Activated T-cell treated with anti-CD3 and anti-CD28 coated beads, Interleukin-2, amount 50 U/mL, for 4 hours (primary cell): Measurements from ENCODE around the gene KPTN. TPM values are rescaled to one million over a fixed set of nuclear protein-coding genes. Genes with fewer than 3 reads are reported as not detected.
A peak's percentile ranks its signal among the peaks of the same experiment; 100 is the strongest.

Experiments used
- ATAC-seq, 2 donors: fragments of 200-7000 bp; cut with Tn5 transposase; one replicate each; pipeline ENCODE4 v1.10.0; 2021
- DNase-seq: peaks from one replicate; pipeline ENCODE4 v3.0.0-alpha.2; 2020
- H3K27me3 Mint-ChIP-seq: one replicate; pipeline ENCODE4 v1.8.0; 2021; ENCODE audit warnings: low read depth, mixed read lengths
- H3K36me3 Mint-ChIP-seq: one replicate; pipeline ENCODE4 v1.8.0; 2022; ENCODE audit warnings: mixed read lengths; ENCODE audit not compliant: insufficient read depth
- H3K4me1 Mint-ChIP-seq: one replicate; pipeline ENCODE4 v1.8.0; 2021; ENCODE audit warnings: low read depth, mixed read lengths
- H3K4me3 Mint-ChIP-seq: one replicate; pipeline ENCODE4 v1.8.0; 2021; ENCODE audit warnings: mild to moderate bottlenecking, moderate library complexity, mixed read lengths
- H3K9me3 Mint-ChIP-seq: one replicate; pipeline ENCODE4 v1.8.0; 2021; ENCODE audit warnings: mixed read lengths
- total RNA-seq, 3 donors: library from RNA; stranded (reverse); gene quantifications; one replicate each; pipeline ENCODE4 v1.2.1, GENCODE V29; 2021

The KPTN gene
- total RNA-seq, 3 donors from 2014 or later, result 12.3 to 17.4 (median 14.9) TPM

DNA sequence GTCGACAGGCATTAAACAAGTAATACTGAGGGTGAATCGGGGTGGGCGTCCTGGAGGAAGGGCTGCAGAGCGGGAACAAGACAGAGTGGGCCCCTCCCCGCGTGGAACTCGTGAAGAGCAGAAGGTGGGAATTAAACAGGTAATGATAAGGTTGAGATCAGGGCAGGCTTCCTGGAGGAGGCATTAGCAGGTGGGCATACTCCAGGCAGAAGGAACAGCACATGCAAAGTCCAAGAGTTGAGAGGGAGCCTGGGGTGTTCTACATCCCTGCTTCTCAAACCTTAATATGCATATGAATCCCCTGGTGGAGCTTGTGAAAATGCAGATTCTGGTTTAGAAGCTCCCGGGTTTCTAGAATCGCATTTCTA, 35.7 kb downstream of the KPTN start:
- H3K36me3 Mint-ChIP-seq, result no peaks in the 10 kb centered on the region
- peak overlapping the region; percentile 38 for H3K4me3 Mint-ChIP-seq
- DNase-seq (no peak), ATAC-seq (no peak)
- H3K4me1 Mint-ChIP-seq, result peaks cover 42% of the 10 kb centered on the region
- H3K9me3 Mint-ChIP-seq, result no peaks in the 10 kb centered on the region
- H3K27me3 Mint-ChIP-seq, result peaks cover 48% of the 10 kb centered on the region

DNA sequence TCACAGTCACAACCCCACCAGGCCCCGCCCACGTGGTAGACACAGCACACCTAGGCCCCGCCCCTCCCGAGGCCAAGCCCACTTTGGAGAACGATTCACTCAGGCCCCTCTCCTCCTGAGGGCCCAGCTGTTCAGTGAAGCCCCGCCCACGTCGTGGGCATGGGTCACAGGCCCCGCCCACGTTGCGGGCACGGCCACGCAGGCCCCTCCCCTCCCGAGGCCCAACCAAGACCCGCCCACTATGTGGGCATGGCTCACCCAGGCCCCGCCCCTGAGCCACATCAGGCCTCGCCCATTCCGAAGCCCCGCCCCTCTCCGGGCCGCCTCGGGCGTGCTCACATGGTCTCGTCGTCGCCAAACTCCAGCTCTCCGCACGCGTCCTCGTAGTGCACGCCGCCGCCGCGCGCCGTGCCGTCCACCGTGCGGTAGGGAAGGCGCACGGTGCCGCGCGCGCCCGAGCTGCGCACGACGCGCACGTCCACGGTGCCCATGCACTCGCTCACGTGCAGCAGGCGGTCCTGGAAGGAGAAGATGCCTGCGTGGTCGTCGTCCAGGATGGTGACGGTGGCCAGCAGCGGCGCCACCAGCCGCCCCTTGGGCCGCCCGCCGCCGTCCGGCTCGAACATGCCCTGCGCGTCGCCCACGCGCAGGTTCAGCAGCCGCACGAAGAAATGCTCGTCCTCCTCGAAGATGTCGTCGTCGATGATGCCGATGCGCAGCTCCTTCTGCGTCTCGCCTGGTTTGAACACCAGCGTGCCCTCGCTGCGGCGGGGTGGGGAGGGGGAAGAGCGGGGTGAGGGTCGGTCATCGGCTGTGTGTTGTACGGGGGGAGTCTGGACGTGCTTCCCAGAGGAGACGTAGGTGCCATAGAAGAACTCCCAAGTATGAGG, 36.3 kb downstream of the KPTN start:
- H3K27me3 Mint-ChIP-seq, result peaks cover 54% of the 10 kb centered on the region
- no peak overlapping the region for H3K4me3 Mint-ChIP-seq
- no peaks in the 10 kb centered on the region for H3K36me3 Mint-ChIP-seq
- peak; percentile 71 to 82 for ATAC-seq
- H3K4me1 Mint-ChIP-seq, result peaks cover 47% of the 10 kb centered on the region
- H3K9me3 Mint-ChIP-seq, result no peaks in the 10 kb centered on the region
- DNase-seq, result peak; percentile 39

DNA sequence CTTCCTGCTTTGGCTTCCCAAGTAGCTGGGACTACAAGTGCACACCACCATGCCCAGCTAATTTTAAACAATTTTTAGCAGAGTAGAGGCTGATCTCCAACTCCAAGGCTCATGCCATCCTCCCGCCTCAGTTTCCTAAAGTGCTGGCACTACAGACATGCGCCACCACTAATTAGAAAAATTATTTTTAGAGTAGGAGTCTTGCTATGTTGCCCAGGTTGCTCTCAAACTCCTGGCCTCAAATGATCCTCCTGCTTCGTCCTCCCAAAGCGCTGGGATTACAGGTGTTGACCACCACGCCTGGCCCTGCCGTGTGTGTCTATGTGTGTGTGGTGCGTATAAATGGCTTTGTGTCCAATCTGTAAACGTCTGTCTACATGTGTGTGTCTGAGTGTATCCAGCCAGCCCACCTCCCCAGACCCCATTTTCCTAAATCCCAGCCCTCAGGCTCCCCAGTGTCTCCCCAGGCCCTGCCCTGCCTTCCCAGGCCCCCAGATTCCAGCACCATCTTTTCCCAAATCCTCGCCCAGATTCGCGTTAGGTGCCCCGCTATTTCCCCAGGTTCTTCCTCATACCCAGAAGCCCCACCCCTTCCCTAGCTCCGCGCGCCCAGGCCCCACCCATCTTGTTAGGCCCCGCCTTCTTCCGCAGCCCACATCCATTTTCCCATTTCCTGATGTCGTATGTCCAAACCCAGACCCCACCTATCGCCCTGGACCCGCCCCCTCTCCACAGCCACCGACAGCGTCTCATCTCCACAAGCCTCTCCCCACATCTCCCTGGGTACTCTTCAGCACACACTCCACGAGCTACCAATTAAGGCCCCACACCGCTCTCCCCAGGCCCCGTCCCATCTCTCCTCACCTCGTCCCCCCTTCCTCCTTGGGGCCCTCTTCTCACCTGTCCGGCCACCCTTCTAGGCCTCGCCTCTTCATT, 37.2 kb downstream of the KPTN start:
- Mint-ChIP-seq H3K4me1 (peaks cover 49% of the 10 kb centered on the region), H3K9me3 (no peaks in the 10 kb centered on the region), H3K4me3 (peak overlapping the region; percentile 65), H3K36me3 (no peaks in the 10 kb centered on the region), H3K27me3 (peaks cover 61% of the 10 kb centered on the region)
- DNase-seq, result no peak
- peak in 1 of 2 donors; percentile 8 for ATAC-seq

DNA sequence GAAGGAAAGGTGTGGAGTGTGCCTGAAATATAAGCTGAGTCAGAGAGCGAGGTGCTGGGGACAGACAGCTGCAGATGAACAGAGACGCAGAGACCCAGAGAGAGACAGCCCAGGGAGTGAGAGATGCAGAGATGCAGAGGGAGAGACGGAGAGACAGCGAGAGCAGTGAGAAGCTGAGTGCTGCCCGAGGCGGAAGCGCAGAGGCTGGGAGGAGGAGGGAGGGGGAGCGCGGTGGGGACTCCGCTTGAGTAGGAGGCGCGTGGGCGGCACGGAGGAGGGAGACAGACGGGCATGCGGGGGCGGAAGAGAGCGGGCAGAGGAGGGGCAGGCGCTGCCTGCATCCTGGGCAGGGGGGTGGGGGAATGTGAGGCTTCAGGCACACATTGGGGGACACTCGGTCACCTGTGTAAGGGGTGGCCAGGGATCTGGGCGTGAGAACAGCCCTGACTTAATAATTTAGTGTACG, 38.0 kb downstream of the KPTN start:
- peak in 1 of 2 donors; percentile 14 for ATAC-seq
- H3K4me3 Mint-ChIP-seq, result peak overlapping the region; percentile 65
- H3K4me1 Mint-ChIP-seq, result peaks cover 49% of the 10 kb centered on the region
- H3K36me3 Mint-ChIP-seq, result no peaks in the 10 kb centered on the region
- peak; percentile 83 for DNase-seq
- H3K27me3 Mint-ChIP-seq, result peaks cover 67% of the 10 kb centered on the region
- H3K9me3 Mint-ChIP-seq, result no peaks in the 10 kb centered on the region

DNA sequence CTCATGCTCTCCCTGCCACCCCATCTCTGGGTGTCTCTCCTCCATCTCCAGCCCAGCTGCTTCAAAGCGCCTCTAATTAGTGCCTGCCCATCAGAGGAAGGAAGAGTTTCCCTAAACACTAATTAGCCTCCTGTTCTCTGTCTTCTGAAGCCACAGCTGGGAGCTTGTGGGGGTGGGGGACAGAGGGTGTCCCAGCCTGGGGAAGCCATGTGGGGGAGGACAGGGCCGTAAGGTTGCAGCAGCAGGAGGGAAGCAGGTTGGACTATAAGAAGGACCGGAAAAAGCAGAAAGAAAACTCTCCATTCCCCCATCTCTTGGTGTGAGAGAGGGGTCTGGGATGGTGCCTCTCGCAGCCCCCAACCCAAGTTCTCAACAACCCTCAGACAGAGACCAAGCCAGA, 38.5 kb downstream of the KPTN start:
- DNase-seq (no peak), ATAC-seq (no peak)
- H3K4me3 Mint-ChIP-seq, result peak overlapping the region; percentile 65
- peaks cover 71% of the 10 kb centered on the region for H3K27me3 Mint-ChIP-seq
- no peaks in the 10 kb centered on the region for H3K36me3 Mint-ChIP-seq
- H3K4me1 Mint-ChIP-seq, result peaks cover 49% of the 10 kb centered on the region
- no peaks in the 10 kb centered on the region for H3K9me3 Mint-ChIP-seq

DNA sequence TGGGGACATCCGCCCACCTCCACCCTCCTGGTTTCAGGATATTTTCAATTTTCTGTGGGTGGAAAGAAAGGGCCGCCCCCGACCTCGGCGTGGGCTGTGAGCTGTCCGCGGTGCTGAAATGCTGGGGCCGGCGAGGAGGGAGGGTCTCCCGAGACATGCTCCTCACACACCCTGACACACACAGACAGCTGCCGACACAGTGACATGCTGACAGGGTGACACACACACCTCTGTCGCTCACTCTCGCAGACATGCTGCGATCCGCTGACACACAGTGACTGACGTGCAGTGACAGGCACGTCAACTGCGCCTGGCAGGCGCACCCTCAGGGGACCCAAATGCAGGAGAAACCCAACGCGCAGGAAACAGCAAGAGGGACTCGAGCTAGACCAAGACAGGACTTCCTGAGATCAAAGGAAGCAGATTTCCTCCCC, 39.6 kb downstream of the KPTN start:
- peaks cover 49% of the 10 kb centered on the region for H3K4me1 Mint-ChIP-seq
- DNase-seq (peak; percentile 32), ATAC-seq (peak; percentile 36 to 47)
- H3K27me3 Mint-ChIP-seq, result peaks cover 73% of the 10 kb centered on the region
- H3K4me3 Mint-ChIP-seq, result peak overlapping the region; percentile 48
- no peaks in the 10 kb centered on the region for H3K36me3 Mint-ChIP-seq
- no peaks in the 10 kb centered on the region for H3K9me3 Mint-ChIP-seq

DNA sequence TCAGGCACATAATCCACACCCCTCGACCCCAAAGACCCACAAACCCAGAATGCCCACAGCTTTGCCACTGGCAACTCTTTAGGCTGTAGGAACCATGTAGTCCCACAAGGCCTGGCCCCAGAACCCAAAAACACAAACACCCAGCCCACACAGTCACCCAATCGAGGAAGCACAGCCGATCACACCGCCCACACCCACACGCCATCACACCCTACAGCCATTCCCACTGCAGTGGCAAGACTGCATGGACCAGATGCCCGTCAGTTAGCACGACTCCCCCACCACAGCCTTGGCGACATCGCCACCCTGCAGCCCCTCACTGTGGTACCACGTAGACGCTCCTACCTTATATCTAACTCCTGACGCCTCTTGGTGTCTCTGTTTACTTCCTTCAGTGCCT, 40.7 kb downstream of the KPTN start:
- Mint-ChIP-seq H3K36me3 (no peaks in the 10 kb centered on the region), H3K9me3 (no peaks in the 10 kb centered on the region), H3K27me3 (peaks cover 70% of the 10 kb centered on the region), H3K4me1 (peaks cover 52% of the 10 kb centered on the region), H3K4me3 (no peak overlapping the region)
- ATAC-seq, result no peak
- no peak for DNase-seq

DNA sequence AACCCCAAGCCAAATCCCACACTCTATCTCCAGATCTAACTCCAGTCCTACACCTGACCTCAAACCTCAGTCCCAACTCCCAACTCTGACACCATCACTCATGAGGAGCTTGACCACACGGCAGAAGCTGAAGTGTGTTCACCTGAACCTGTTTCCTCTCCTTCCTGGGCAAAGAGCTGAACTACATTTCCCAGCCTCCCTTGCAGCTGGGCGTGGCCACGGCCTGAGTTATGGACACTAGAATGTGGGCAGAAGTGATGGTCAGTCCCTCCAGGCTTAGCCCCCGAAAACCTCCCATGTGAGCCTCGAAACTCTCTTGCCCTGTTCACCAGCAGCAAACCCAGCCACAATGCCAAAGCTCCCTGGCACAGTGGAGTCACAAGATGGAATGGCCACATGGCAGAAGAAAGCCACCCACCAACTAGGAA, 45.2 kb downstream of the KPTN start:
- H3K27me3 Mint-ChIP-seq, result peaks cover 66% of the 10 kb centered on the region
- H3K4me1 Mint-ChIP-seq, result peaks cover 29% of the 10 kb centered on the region
- H3K4me3 Mint-ChIP-seq, result no peak overlapping the region

DNA sequence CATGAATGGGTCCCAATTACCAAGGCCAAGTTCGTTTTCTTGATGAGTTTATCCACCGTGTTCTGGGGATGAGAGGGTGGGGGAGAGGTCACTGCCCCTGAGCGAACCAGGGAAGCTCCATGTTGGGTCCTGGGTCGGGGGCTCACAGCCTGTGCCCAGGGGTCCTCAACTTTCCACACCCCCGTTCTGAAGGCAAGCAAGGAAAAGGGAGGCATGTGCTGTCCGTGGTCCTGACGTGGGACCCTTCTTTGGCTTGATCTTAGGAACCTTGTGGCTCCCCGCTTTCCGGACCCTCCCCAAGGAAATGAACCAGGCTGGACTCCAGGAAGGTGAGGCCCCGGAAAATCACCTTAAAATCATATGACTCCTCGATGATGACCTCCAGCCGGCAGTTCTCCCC, 46.5 kb downstream of the KPTN start:
- peaks cover 19% of the 10 kb centered on the region for H3K4me1 Mint-ChIP-seq
- H3K27me3 Mint-ChIP-seq, result peaks cover 53% of the 10 kb centered on the region
- ATAC-seq (no peak), DNase-seq (no peak)
- no peaks in the 10 kb centered on the region for H3K9me3 Mint-ChIP-seq
- no peak overlapping the region for H3K4me3 Mint-ChIP-seq
- no peaks in the 10 kb centered on the region for H3K36me3 Mint-ChIP-seq

More for the DNA sequence above, 45.2 kb downstream of the KPTN start:
- DNase-seq (no peak), ATAC-seq (no peak)
- Mint-ChIP-seq H3K36me3 (no peaks in the 10 kb centered on the region), H3K9me3 (no peaks in the 10 kb centered on the region)

DNA sequence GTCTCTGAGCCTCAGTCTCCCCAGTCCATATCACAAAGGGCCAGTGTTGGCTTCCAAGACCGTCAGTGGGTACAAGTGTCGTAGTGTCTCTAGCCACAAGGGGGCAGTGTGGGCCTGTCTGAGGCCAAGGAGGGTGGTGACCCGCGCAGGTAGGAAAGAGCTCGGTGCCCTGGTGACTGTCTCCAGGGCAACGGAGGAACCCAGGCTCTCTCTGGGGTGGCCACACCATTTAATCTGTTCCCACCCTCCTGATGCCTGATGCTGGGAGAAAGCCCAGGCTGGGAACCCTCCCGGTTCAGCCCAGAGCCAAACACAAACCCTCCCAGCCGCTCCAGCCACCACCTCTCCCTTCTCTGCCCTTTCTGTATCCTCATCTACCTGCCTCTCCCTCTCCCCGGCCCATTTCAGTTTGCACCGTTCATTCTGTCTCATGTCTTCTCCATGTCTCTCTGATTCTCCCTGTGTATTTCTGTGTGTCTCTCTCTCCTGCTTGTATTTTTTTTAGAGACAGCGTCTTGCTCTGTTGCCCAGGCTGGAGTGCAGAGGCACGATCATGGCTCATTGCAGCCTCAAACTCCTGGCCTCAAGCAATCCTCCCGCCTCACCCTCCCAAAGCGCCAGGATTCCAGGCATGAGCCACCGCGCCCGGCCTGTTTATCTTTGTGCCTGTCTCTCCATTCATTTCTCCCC, 47.2 kb downstream of the KPTN start:
- ATAC-seq, result peak; percentile 93 to 94
- H3K4me3 Mint-ChIP-seq, result no peak overlapping the region

DNA sequence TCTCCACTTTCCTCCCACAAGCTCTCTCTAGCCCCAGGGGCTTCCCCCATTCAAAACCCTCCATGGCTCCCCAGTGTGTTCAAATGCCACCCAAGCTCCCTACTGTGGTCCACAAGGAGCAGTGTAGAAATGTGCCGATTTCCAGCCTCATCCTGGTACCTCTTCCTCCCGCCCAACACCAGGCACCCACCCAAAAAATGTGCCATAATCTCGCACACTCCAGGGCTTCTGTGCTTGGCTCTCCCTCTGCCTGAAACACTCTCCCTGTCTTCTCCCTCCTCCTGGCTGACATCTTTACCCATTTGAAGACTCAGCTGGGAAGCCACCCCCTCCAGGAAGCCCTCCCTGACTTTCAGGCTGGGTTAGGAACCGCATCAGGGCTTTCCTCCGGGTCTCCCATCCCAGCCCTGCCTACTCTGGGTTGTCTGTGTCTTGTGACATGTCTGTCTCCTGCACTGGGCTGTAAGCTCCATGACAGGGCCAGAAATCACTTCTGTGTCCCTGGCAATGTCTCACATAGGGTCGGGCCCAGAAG, 48.1 kb downstream of the KPTN start:
- peaks cover 55% of the 10 kb centered on the region for H3K27me3 Mint-ChIP-seq
- H3K36me3 Mint-ChIP-seq, result no peaks in the 10 kb centered on the region
- DNase-seq (no peak), ATAC-seq (no peak)
- no peaks in the 10 kb centered on the region for H3K9me3 Mint-ChIP-seq
- H3K4me3 Mint-ChIP-seq, result peak overlapping the region; percentile 8
- H3K4me1 Mint-ChIP-seq, result peaks cover 17% of the 10 kb centered on the region

More for the DNA sequence above, 47.2 kb downstream of the KPTN start:
- H3K36me3 Mint-ChIP-seq, result no peaks in the 10 kb centered on the region
- H3K27me3 Mint-ChIP-seq, result peaks cover 52% of the 10 kb centered on the region
- H3K4me1 Mint-ChIP-seq, result peaks cover 17% of the 10 kb centered on the region
- peak; percentile 89 for DNase-seq
- no peaks in the 10 kb centered on the region for H3K9me3 Mint-ChIP-seq

DNA sequence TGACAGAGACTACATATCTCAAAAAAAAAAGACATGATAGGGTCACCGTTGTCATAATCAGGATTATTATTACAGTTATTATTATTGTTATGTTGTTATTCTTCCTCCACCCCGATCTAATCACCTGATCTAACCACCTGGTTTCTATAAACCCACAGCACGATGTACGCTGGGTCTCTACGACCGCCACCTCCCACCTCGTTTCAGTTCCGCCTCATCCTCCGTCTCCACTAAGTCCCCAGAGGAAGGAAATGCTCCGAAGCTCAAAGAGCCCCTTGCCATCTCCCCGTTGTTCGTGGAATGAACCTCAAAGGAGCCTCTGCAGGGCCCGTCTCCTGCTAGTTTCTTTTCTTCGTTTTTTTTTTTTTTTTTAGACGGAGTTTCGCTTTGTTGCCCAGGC, 48.8 kb downstream of the KPTN start:
- ATAC-seq (no peak), DNase-seq (no peak)
- peaks cover 18% of the 10 kb centered on the region for H3K4me1 Mint-ChIP-seq
- peak overlapping the region; percentile 67 for H3K4me3 Mint-ChIP-seq
- H3K36me3 Mint-ChIP-seq, result no peaks in the 10 kb centered on the region
- no peaks in the 10 kb centered on the region for H3K9me3 Mint-ChIP-seq
- H3K27me3 Mint-ChIP-seq, result peaks cover 56% of the 10 kb centered on the region

DNA sequence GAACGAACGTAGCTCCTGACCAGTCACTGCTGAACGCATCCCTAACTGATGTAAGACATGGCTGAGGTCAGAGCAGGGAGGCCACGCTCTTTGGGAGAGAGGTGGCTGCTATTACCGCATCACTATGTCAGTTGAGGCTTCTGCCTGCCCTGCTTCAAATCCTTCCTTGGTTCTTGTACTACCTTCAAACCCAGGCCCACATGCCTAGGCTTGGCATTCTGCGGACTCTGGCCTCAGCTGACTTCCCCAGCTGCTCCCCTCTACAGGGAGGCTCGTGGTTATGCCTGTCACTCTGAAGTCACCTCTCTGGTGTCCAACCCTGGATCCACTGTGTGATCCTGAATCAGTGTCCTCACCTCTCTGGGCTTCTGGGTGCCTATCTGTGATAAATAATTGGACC, 49.9 kb downstream of the KPTN start:
- ATAC-seq (no peak), DNase-seq (no peak)
- H3K27me3 Mint-ChIP-seq, result peaks cover 58% of the 10 kb centered on the region
- H3K36me3 Mint-ChIP-seq, result no peaks in the 10 kb centered on the region
- no peak overlapping the region for H3K4me3 Mint-ChIP-seq
- peaks cover 24% of the 10 kb centered on the region for H3K4me1 Mint-ChIP-seq
- H3K9me3 Mint-ChIP-seq, result no peaks in the 10 kb centered on the region

DNA sequence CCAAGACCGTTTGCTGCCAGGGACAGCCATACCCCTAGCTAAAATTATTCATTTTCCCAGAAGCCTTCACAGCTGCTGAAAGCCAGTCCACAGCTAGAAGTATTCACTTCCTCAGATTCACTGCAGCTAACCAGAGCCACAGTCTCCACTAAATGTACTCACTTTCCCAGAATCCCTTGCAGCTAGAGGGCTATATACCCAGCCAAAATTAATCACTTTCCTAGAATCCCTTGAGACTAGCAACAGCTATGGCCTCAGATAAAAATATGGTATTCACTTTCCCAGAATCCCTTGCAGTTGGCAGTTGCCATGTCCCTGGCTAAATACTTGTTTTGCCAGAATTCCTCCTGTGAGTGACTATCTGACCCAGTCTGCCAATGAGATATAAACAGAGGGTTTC, 50.9 kb downstream of the KPTN start:
- peaks cover 50% of the 10 kb centered on the region for H3K27me3 Mint-ChIP-seq
- no peaks in the 10 kb centered on the region for H3K9me3 Mint-ChIP-seq
- H3K4me3 Mint-ChIP-seq, result no peak overlapping the region
- H3K36me3 Mint-ChIP-seq, result no peaks in the 10 kb centered on the region
- no peak for DNase-seq
- no peak for ATAC-seq
- peaks cover 20% of the 10 kb centered on the region for H3K4me1 Mint-ChIP-seq
